Colonic mucosa (tissue), 4 donors: ENCODE data around the gene DDX27. TPM values are rescaled to one million over a fixed set of nuclear protein-coding genes. Genes with fewer than 3 reads are reported as not detected.

Experiments used
- DNase-seq: peaks from one replicate; pipeline ENCODE4 v3.0.0-alpha.2; 2020
- H3K27ac ChIP-seq: fragments of 200-600 bp; one replicate; pipeline ENCODE4 v1.8.0; 2021
- H3K27me3 ChIP-seq: fragments of 200-600 bp; one replicate; pipeline ENCODE4 v1.8.0; 2021
- H3K36me3 ChIP-seq: fragments of 200-600 bp; one replicate; pipeline ENCODE4 v1.8.0; 2021
- H3K4me1 ChIP-seq: fragments of 200-600 bp; one replicate; pipeline ENCODE4 v1.8.0; 2021; ENCODE audit warnings: mild to moderate bottlenecking
- H3K4me3 ChIP-seq: fragments of 200-600 bp; one replicate; pipeline ENCODE4 v1.8.0; 2021
- H3K9ac ChIP-seq, 2 donors: one replicate each; pipeline ENCODE4 v1.7.0; 2013; ENCODE audit warnings: control low read depth in 2 of 2, low read depth in 2 of 2, low read length in 2 of 2
- H3K9me3 ChIP-seq: fragments of 200-600 bp; one replicate; pipeline ENCODE4 v1.8.0; 2021
- intact Hi-C: fragments of 100-400 bp; cut with DNase I; formaldehyde crosslinking; loops from one replicate; pipeline ENCODE4 v1.14.1; 2022
- total RNA-seq, 2 donors: library from RNA; stranded (reverse); fragmentation: NEBNext Ultra II Directional in 1 of 2; extraction: Animal tissue kit (Norgen Biotek cat#: 25700) in 1 of 2; gene quantifications; one replicate each; pipeline ENCODE4 v1.2.1, GENCODE V29; 2021
- TF ChIP-seq, protein P1 (sequence below): fragments of 200-600 bp; IDR thresholded peaks from one replicate; pipeline ENCODE4 v1.8.0; 2022; ENCODE audit warnings: antibody characterized with exemption, mild to moderate bottlenecking
- donor health status: healthy.
- donor health status: DM: no; HTN: no; CAD: no.
- donor health status: DM: no; HTN: no; CAD: no.

The DDX27 gene
- total RNA-seq, 2 donors from 2014 or later: 26.3 to 44.5 TPM

DNA sequence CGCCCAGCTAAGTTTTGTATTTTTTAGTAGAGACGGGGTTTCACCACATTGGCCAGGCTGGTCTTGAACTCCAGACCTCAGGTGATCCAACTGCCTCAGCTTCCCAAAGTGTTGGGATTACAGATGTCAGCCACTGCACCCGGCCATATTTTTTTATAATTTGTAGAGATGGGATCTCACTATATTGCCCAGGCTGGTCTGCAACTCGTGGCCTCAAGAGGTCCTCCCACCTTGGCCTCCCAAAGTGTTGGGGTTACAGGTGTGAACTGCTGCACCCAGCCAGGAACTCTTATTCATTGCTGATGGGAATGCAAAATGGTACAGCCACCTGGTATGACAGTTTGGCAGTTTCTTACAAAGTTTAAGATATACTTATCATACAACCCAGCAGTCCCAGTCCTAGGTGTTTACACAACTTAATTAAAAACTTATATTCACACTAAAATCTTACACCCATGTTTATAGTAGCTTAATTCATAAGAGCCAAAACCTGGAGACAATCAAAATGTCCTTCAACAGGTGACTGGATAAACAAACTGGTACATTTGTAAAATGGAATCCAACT, 19.4 kb upstream of the DDX27 start:
- Histone ChIP-seq H3K27me3 (no peaks in the 10 kb centered on the region), H3K4me3 (no peak overlapping the region), H3K36me3 (no peaks in the 10 kb centered on the region), H3K4me1 (no peaks in the 10 kb centered on the region), H3K27ac (no peak overlapping the region), H3K9ac (no peak overlapping the region), H3K9me3 (no peaks in the 10 kb centered on the region)
- TF ChIP-seq, protein P1, sequence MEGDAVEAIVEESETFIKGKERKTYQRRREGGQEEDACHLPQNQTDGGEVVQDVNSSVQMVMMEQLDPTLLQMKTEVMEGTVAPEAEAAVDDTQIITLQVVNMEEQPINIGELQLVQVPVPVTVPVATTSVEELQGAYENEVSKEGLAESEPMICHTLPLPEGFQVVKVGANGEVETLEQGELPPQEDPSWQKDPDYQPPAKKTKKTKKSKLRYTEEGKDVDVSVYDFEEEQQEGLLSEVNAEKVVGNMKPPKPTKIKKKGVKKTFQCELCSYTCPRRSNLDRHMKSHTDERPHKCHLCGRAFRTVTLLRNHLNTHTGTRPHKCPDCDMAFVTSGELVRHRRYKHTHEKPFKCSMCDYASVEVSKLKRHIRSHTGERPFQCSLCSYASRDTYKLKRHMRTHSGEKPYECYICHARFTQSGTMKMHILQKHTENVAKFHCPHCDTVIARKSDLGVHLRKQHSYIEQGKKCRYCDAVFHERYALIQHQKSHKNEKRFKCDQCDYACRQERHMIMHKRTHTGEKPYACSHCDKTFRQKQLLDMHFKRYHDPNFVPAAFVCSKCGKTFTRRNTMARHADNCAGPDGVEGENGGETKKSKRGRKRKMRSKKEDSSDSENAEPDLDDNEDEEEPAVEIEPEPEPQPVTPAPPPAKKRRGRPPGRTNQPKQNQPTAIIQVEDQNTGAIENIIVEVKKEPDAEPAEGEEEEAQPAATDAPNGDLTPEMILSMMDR: no peak
- DNase-seq: no peak
- intact Hi-C loops: no loop called here

DNA sequence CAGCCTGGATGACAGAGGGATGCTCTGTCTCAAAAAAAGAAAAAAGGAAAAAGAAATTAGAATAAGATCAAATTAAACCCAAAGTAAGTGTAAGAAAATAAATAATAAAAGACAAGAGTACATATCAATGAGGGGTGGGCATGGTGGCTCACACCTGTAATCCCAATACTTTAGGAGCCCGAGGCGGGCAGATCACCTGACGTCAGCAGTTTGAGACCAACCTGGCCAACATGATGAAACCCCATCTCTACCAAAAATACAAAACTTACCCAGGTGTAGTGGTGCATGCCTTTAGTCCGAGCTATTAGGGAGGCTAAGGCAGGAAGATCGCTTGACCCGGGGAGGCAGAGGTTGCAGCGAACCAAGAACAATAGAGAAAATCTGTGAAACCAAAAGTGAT, 16.2 kb upstream of the DDX27 start:
- TF ChIP-seq, protein P1: no peak
- Histone ChIP-seq H3K36me3 (no peaks in the 10 kb centered on the region), H3K4me3 (no peak overlapping the region), H3K27ac (no peak overlapping the region), H3K9me3 (no peaks in the 10 kb centered on the region), H3K9ac (no peak overlapping the region), H3K4me1 (no peaks in the 10 kb centered on the region), H3K27me3 (no peaks in the 10 kb centered on the region)
- no peak for DNase-seq
- intact Hi-C loops: no loop called here

DNA sequence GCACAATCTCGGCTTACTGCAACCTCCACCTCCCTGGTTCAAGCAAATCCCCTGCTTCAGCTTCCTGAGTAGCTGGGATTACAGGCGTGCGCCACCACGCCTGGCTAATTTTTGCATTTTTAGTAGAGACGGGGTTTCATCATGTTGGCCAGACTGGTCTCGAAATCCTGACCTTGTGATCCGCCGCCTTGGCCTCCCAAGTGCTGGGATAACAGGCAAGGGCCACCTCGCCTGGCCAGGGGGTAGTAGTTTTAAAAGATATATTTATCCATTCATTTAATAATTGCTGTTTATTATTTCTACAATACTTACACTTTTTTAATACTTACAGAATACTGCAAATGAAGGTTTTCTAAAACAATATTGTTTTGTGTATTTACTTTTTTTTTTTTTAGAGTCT, 15.5 kb upstream of the DDX27 start:
- DNase-seq: no peak
- Histone ChIP-seq H3K9ac (no peak overlapping the region), H3K4me3 (no peak overlapping the region), H3K27me3 (no peaks in the 10 kb centered on the region), H3K4me1 (no peaks in the 10 kb centered on the region), H3K36me3 (no peaks in the 10 kb centered on the region), H3K27ac (no peak overlapping the region), H3K9me3 (no peaks in the 10 kb centered on the region)
- intact Hi-C loops: no loop called here
- TF ChIP-seq, protein P1: no peak

DNA sequence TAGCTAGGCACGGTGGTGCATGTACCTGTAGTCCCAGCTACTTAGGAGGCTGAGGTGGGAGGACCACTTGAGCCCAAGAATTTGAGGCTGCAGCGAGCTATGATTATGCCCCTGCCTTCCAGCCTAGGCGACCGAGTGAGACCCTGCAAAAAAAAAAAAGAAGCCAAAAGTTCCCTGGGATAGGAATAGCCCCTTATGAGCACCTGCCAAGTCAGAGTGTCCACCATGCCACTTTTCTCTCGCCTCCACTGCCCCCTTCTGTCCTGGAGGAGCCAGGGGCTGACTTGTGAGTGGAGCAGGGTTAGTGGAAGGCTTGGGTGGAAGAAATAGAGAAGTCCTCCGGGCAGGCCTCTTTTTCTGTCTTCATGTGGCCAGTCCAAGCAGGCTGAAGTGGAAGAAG, 12.1 kb upstream of the DDX27 start:
- no peak overlapping the region for H3K4me3 ChIP-seq
- no peaks in the 10 kb centered on the region for H3K4me1 ChIP-seq
- no peaks in the 10 kb centered on the region for H3K27me3 ChIP-seq
- TF ChIP-seq, protein P1: no peak
- H3K27ac ChIP-seq: no peak overlapping the region
- H3K9me3 ChIP-seq: no peaks in the 10 kb centered on the region
- intact Hi-C loops: no loop called here
- H3K9ac ChIP-seq: no peak overlapping the region
- DNase-seq: no peak
- H3K36me3 ChIP-seq: no peaks in the 10 kb centered on the region

DNA sequence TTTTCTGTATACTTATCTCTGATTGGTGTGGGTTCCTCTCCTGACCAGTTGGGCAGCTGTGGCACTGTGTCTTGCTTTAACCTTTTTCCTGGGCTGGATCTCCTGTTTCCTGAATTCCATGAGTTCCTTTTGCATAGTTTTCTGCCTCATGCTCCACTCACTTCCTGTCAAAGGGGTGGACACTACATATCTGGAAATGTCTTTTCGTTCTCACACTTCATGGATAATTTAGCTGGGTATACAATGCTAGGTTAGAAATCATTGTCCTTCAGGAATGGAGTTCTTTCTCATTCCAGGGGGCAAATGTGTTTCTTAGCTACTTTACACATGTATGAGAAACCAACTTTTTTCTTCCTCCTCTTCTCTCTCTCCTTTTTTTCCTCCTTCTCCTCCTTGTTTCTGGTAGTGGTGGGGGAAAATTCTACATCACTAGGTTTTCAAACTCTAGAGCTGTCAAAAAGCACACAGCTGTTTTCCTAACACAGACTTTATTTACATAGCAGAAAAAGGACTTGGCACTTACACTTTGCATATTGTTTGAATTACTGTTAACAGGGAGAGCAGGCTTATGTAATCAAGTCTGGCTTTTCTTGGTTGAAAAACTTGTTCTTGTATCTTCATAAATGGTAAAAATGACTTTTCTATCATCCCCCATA, 9.0 kb upstream of the DDX27 start:
- intact Hi-C loops: no loop called here

More for the DNA sequence above, 9.0 kb upstream of the DDX27 start:
- Histone ChIP-seq H3K27ac (no peak overlapping the region), H3K27me3 (no peaks in the 10 kb centered on the region), H3K36me3 (no peaks in the 10 kb centered on the region), H3K4me1 (no peaks in the 10 kb centered on the region), H3K9ac (no peak overlapping the region), H3K9me3 (no peaks in the 10 kb centered on the region), H3K4me3 (no peak overlapping the region)
- TF ChIP-seq, protein P1: no peak
- DNase-seq: no peak
